Right ventricle myocardium superior (tissue), 1 donor: ENCODE data around the gene SLC16A5. TPM values are rescaled to one million over a fixed set of nuclear protein-coding genes. Genes with fewer than 3 reads are reported as not detected.

Experiments
- ATAC-seq: fragments of 200-7000 bp; cut with Tn5 transposase; one replicate; pipeline ENCODE4 v1.9.1; 2020; ENCODE audit warnings: mild to moderate bottlenecking; ENCODE audit not compliant: poor library complexity
- DNase-seq: peaks from one replicate; pipeline ENCODE4 v3.0.0-alpha.2; 2020
- intact Hi-C: fragments of 100-400 bp; cut with DNase I; formaldehyde crosslinking; loops from one replicate; pipeline ENCODE4 v1.11.2; 2022
- total RNA-seq: library from RNA; stranded (reverse); fragmentation: NEBNext Ultra II Directional; extraction: Animal tissue kit (Norgen Biotek cat#: 25700); gene quantifications from one replicate; pipeline ENCODE4 v1.2.1, GENCODE V29; 2021
- donor health status: DM: no; HTN: yes; CAD: no; lungs with severe emphysema.

The SLC16A5 gene
- total RNA-seq, 1 donor from 2014 or later, result 6.5 TPM

DNA sequence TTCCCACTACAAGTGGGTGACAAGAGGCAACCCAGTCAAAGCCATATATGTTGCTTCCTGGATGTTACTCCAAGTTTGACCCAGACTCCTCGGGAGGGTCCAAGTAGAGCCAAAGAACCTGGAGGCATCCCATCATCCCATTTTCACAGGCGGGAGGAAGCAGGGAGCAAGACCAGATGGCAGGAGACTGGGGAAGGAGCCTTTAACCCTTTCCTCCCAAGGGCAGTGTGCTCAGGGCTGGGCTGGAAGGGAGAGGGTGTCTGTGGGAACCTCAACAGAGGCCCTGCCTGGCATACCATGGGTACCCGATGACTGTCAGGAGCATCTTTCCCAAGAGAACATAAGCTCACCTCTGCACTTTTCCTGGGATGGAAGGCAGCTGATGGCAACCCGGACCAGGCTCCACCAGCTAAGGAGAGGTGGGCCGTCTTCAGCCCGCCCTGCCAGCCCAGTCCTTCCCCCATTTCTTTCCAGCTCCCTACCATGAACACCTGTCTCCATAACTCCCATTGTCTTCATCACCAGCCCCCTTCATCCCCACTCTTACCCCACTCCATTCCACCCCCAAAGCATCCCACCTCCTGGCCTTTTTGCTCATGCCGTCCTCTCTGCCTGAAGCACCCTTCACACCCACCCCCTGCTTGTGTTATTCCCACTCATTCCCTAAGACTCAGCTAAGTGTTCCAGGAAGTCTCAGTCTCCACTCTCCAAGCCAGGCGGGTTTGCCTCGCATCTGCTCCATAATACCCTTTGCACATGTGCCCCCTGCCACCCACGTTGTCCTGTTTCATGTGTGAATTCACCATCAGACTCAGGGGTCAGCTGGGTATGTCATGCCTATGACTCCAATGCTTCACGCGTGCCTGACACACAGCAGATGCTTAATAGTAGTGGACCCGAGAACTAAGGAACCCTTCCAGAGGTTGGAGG lies 5.9 kb upstream of the SLC16A5 start:
- intact Hi-C loops, result no loop called here
- no peak for DNase-seq
- no peak for ATAC-seq

GRCh38 chr17:75082683-75083082 lies 5.1 kb upstream of the SLC16A5 start:
- DNase-seq, result no peak
- intact Hi-C loops, result no loop called here
- no peak for ATAC-seq

GRCh38 chr17:75084039-75084660 lies 3.6 kb upstream of the SLC16A5 start:
- intact Hi-C loops, result no loop called here

GRCh38 chr17:75086496-75087181 lies 1.1 kb upstream of the SLC16A5 start:
- DNase-seq (no peak), ATAC-seq (no peak)
- intact Hi-C loops, result no loop called here

More at GRCh38 chr17:75084039-75084660, 3.6 kb upstream of the SLC16A5 start:
- ATAC-seq (no peak), DNase-seq (no peak)

DNA sequence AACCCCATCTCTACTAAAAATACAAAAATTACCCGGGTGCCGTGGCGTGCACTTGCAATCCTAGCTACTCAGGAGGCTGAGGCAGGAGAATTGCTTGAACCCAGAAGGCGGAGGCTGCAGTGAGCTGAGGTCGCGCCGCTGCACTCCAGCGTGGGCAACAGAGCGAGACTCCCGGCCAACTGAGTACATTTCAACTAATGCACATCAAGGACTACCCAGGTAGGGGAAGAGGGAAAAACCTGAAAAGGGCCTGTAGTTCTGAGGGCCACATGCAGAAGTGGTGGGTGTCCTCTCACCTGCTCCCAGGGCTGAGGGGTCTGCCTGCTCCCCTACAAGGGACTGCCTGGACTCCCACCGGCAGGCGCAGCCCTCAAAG lies 584 bp upstream of the SLC16A5 start:
- ATAC-seq (no peak), DNase-seq (no peak)
- intact Hi-C loops, result no loop called here

- DNase-seq (no peak), ATAC-seq (peak; percentile 14)
- intact Hi-C loops, result no loop called here
These were observed 987 bp downstream of the SLC16A5 start for GRCh38 chr17:75088465-75089417.

DNA sequence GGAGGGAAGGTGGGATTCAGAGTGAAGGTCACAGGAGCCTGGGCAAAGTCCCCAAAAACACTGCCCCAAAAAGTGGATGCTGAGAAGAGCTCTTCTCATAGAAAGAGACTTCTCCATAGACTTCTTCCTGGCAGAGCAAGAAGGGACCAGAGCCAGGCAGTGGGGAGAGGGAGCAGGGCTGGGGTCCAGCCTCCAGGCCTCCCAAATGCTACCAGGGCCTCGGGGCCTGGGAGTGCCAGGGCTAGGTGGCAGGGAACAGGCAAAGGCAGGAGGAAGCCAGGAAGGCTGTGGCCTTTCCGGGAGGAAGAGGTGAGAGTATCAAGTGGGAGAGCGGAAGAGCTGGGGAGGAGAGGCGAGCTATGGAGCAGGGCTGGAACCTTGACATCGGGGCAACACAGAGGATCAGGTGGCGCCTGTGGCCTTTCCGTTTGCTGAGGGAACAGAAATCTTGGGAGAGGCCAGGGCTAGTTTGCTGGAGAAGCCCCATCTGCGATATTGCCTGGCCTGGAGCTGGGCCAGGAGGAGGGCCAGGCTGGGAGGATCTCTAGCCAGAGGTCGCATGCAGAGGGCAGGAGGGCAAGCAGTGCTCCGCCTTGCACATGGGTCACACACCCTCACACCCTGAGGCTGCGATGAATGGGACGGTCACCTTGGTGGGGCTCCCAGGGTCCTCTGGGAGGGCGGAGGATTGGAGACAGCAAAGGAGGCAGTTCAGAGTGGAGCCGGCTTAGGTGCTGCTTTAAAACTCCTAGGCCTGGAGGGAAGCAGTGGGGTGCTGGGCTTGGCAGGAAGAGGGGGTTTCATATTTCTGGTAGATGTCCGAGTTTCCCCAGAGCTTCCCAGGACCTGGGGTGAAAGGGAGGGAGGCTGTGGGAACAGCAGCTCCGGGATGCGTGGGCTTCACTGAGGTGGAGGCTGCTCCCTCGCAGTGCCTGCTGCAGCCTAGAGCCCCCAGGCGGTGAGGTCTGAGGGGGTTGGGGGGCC lies 3.4 kb downstream of the SLC16A5 start:
- DNase-seq (peak; percentile 71), ATAC-seq (no peak)
- intact Hi-C loops, result no loop called here

DNA sequence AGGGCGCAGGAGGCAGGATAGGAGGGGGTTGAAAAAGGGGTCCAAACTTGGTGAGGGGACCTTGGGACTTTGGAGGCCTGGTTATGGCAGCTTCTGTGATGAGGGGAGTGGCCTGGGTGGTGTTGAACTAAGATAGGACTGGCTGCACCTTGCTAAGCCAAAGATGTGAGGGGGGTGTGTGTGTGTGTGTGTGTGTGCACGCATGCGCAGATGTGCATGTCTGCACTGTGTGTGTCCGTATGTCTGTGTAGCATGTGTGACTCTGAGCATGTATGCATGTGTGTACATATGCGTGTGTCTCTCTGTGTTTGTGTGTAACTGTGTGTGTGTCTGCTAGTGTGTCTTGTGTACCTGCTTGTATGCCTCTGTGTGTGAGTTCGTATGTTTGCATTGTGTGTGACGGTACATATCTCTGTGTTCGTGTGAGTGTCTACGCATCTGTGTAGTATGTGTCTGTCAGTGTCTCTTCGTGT lies 4.1 kb downstream of the SLC16A5 start:
- DNase-seq (no peak), ATAC-seq (no peak)
- intact Hi-C loops, result no loop called here

DNA sequence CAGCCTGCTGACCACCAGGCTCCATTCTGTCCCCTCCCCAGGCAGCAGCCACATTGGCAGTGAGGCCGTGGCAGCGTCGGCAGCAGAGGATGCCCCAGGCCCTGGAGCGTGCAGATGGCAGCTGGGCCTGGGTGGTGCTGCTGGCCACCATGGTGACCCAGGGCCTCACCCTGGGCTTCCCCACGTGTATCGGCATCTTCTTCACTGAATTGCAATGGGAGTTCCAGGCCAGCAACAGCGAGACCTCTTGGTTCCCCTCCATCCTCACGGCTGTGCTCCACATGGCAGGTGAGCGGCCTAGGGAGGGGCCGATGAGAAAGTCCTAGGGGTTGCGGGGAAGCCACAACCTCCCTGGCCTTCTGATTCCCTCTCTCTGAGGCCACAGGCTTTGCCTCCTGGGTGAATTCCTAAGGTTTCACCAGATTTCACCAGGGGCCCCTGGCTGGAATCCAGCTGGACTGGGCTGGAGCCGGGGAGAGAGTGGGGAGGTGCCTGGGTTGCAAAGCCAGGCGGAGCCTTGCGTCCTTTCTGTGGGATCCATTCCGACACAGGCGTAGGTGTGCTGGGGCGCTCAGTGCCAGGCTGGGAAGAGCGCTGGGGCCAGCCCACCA lies 5.9 kb downstream of the SLC16A5 start:
- DNase-seq (no peak), ATAC-seq (no peak)
- intact Hi-C loops, result no loop called here

DNA sequence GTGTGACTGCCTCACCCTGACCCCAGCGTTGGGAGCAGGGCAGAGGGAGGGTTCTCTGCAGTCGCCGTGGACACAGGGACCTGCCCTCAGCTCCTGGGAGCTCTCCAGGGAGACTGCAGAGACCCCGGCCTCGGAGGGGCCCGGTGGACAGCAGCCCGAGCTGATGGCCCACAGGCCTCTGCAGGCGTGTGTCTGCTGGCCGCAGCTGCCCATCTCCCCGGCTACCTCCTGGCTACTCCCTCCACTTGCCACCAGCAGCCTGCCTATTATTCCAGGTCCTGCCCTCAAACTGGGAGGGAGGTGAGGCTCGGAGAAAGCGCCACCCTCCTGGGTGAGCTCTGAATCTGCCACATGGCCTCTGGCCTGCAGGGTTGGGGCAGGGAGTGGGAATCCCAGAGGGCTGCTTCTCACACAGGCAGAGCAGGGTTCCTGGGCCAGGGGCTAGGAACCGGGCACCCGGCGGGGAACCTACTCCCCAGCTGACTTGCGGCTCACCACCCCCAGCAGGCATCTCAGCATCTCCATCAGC lies 7.2 kb downstream of the SLC16A5 start:
- no peak for DNase-seq

DNA sequence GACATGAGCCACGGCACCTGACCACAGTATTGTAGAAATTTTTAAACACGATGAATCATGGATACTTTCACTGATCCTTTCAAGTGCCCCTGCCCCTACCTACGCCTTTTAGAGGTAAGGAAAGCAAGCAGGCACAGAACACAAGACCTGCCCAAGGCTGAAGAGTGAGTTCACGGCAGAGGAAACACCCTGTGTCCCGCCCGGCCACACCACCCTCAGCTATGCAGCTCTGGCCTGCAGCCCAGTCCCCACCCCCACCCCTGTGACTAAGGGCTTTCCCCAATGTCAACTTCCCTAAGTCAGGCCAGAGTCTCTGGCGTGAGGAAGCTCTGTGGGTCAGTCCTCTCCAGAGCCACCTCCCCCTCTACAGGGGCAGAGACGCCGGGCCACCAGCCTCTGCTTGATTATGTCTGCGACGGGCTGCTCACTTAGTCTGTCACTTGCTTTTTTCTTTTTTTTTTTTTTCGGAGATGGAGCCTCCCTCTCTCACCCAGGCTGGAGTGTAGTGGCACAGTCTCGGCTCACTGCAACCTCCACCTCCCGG lies 8.4 kb downstream of the SLC16A5 start:
- intact Hi-C loops, result no loop called here
- ATAC-seq (peak; percentile 84), DNase-seq (peak; percentile 81)

More for the DNA sequence above, 7.2 kb downstream of the SLC16A5 start:
- no peak for ATAC-seq
- intact Hi-C loops, result no loop called here

GRCh38 chr17:75097865-75098264 lies 10.1 kb downstream of the SLC16A5 start:
- ATAC-seq (no peak), DNase-seq (no peak)
- intact Hi-C loops, result no loop called here

- DNase-seq (no peak), ATAC-seq (no peak)
- intact Hi-C loops, result no loop called here
These were observed 11.1 kb downstream of the SLC16A5 start for GRCh38 chr17:75098861-75099260.

- DNase-seq (no peak), ATAC-seq (no peak)
- intact Hi-C loops, result no loop called here
These were observed 12.3 kb downstream of the SLC16A5 start for GRCh38 chr17:75099881-75100595.

DNA sequence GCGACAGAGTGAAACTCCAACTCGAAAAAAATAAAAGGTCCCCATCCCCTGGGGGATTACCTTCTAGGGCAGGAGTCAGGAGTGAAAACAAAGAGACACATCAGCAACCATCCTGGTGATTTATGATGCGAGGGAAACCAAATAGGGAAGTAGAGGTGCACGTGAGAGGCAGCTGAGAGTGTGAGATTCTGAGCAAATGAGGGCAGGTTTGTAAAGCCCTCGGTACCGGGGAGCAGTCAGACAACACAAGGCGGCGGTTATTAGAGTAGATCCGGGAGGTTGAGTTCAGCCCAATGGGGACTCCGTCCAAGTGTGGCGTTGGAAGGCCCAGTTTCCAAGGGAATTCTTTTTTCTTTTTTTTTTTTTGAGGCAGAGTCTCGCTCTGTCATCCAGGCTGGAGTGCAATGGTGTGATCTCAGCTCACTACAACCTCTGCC lies 14.6 kb downstream of the SLC16A5 start:
- intact Hi-C loops, result no loop called here
- DNase-seq (no peak), ATAC-seq (no peak)
